HG02840 (cell line): Measurements from ENCODE around the gene PRR9.
"Not testable (repeated sequence)": the region's sequence is repeated elsewhere in the genome, so short reads cannot be mapped to it uniquely, and the experiment has no call there.

Experiments
- ATAC-seq: cut with Tn5 transposase; IDR thresholded peaks from one replicate; pipeline ENCODE4 v1.9.1; 2021; ENCODE audit warnings: mild to moderate bottlenecking, moderate library complexity, moderate number of reproducible peaks; ENCODE audit not compliant: unreplicated experiment, low FRiP score

Gene PRR9

DNA sequence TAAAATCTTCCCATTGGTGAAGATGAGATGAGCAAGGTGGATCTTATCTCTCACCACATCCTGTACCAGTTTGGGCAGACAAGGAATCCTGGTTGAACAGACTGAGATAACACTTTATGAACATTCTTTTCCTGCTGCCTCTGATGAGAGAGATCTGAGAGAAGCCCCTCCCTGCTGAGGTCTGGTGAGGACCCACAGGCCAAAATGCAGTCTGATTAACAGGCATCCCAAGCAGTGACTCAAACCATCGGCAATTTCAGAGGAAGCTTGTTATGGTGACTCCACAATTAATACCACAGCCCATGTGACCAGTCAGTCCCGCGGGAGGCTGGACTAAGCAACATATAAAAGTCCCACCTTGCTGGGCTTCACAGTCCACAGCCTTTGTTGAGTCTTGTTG lies at the start of gene PRR9:
PRR9 (plus strand) TSS at position 373 of the 400 bp plus-strand sequence. CDS start 561 bp downstream, outside the sequence.
- no peak for ATAC-seq

DNA sequence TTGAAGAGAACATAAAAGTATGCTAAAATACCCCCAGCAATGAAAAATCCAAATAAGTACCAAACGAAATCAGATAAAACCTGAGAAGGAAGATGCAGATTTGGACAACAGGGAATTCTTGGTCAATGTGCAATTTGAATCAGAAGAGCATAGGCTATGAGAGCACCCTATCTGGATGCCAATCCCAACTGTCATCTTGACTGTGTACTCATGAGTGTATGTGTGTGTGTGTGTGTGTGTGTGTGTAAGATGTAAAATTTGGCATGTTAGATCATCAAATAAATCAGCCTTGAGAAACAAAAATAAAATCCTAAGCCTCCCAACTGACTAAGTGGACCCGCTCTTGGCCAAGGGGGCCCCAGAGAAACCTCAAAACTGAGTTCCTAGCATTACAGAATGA lies 48.7 kb upstream of the PRR9 start:
- ATAC-seq: no peak

DNA sequence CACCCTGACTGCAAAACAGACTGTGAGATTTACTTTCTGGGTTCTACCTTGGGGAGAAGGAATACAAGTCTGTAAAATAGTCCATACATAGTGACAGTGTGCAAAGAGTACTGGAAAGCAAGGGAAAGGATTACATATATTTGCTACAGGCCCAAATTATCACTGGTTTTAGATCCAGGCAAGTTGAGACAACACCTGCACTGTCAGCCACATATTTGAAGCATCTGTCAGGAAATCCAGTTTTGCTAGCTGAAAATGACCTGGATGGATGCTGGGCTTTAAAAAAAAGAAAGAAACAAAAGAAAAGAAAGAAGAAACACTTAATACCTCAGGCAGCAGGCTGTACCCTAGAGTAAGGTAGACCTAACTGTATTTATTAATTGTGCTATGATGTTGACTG lies 42.8 kb upstream of the PRR9 start:
- no peak for ATAC-seq

DNA sequence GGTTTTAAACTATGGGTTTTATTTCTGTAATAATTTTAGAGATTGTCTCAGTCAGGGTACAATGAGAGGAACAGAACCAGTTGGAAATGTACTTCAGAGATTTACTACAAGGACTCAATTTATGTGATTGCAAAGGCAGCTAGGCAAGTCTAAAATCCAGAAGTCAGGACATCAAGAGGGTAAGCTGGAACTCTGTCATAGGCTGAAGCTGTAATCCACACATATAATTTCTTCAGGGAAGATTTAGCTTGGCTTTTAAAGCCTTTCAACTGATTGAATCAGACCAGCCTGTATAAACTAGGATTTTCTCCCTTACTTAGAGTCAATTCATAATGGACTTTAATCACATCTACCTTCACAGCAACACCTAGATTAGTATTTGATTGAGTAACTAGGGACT lies 38.5 kb upstream of the PRR9 start:
- ATAC-seq: no peak

DNA sequence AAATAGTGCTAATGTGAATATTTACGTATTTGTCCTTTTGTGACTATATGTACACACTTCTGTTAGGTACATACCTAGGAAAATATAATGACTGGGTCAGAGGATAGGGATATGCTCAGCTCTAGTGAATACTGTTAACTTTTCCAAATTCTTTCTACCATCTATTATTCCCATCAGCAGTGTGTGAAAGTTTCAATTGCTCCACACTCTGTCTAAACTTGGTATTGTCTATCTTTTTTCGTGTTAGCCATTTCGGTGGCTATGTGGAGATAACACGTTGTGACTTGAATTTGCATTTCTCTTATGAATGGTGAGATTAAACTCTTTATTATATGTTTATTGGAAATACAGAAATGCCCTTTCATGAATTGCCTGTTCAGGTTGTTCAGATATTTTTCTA lies 36.8 kb upstream of the PRR9 start:
- ATAC-seq: no peak

DNA sequence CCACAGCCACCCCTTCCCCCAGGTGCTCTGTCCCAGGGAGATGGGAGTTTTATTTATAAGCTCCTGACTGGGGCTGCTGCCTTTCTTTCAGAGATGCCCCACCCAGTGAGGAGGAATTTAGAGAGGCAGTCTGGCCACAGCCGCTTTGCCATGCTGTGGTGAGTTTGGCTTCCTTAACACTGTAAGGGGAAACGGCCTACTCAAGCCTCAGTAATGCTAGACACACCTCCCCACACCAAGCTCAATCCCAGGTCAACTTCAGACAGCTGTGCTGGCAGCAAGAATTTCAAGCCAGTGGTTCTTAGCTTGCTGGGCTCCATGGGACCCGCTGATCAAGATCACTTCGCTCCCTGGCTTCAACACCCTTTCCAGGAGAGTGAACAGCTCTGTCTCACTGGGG lies 29.1 kb upstream of the PRR9 start:
- not testable (repeated sequence) for ATAC-seq

GRCh38 chr1:153190373-153190772 lies 27.0 kb upstream of the PRR9 start:
- ATAC-seq: no peak

GRCh38 chr1:153192697-153193096 lies 24.7 kb upstream of the PRR9 start:
- no peak for ATAC-seq

- no peak for ATAC-seq
Observed at GRCh38 chr1:153194331-153195050, 22.9 kb upstream of the PRR9 start.

DNA sequence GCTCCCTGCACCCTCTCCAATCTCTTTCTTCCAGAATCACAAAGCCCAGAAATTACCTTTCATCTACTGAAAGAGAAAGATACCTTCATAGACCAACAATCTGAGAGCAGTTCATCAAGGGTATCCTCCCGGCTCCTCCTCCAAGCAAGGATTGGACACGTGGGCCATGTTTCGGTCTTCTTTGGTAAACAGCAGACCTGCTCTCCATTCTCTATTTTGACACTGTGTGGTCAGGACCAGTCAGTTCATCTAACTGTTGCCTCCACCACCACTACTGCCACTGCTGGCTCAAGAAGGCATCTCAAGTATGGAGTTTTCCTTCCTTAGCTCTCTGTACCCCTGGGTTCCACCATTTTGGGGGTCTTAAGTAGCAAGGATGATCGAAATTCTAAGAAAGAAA lies 22.2 kb upstream of the PRR9 start:
- no peak for ATAC-seq

GRCh38 chr1:153202006-153202405 lies 15.4 kb upstream of the PRR9 start:
- no peak for ATAC-seq

DNA sequence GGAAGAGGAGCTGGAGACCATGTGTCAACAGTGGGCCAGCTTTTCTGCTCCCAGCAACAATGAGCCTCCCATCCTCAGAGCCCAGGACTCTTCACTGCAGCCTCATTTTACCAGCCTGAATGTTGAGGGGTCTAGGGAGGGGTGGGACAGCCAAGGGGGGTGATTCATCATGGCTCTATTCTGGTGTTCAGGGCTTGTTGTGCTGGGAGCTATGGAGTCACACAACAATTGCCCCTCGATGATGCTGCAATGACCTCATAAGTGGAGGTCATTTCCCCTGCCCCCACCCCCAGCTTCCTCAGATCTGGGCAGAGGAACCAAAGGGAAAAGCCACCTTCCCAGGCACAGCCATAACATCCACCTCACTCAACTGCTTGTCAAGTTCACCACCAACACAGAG lies 14.3 kb upstream of the PRR9 start, which contains the start of gene LELP1:
LELP1 (plus strand) TSS at position 301 of the 400 bp plus-strand sequence. CDS start 1,278 bp downstream, outside the sequence.
- no peak for ATAC-seq

- no peak for ATAC-seq
Observed at GRCh38 chr1:153206631-153207030, 10.8 kb upstream of the PRR9 start.

DNA sequence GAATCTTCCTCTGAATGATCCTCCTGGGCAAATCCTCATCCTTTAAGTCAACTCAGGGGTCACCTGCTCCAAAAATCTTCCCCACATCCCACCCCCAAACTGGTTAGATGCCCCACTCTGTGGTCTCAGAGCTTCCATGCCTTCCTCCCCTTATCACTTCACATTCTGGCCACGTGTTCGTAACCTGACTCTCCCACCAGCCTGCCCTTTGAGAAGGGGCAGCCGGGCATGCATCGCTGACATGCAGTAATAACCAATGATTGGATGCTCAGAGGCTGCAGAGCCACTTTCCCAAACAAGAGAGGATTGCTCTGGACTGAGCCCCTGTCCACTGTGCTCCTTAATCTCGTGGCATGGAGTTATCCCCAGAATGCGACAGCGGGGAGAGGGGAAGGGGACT lies 7.2 kb upstream of the PRR9 start:
- no peak for ATAC-seq

- ATAC-seq: no peak
Observed at GRCh38 chr1:153212201-153212600, 5.2 kb upstream of the PRR9 start.

GRCh38 chr1:153213519-153213918 lies 3.9 kb upstream of the PRR9 start:
- no peak for ATAC-seq

DNA sequence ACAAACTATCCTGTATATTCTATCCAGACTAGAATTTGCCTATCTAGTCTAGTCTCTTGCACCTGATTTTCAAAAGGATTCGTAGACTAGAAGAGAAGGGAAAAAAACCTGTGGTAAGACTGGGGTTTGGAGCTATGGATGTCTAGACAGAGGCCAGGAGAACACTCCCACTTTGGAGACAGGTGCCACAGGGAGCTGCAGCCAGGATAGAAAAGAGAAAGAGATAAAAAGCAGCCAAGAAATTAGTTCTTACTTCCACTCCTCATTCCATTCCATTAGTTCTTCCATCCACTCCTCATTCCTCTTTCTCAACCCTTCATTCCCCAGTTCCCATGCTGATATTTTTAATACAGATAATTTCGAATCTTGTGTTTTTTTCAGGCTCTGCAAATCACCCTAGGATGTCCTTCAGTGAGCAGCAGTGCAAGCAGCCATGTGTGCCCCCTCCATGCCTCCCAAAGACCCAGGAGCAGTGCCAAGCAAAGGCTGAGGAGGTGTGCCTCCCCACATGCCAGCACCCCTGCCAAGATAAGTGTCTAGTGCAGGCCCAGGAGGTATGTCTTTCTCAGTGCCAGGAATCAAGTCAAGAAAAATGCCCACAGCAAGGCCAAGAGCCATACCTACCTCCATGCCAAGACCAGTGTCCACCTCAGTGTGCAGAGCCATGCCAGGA lies 496 bp downstream of the PRR9 start:
- no peak for ATAC-seq

DNA sequence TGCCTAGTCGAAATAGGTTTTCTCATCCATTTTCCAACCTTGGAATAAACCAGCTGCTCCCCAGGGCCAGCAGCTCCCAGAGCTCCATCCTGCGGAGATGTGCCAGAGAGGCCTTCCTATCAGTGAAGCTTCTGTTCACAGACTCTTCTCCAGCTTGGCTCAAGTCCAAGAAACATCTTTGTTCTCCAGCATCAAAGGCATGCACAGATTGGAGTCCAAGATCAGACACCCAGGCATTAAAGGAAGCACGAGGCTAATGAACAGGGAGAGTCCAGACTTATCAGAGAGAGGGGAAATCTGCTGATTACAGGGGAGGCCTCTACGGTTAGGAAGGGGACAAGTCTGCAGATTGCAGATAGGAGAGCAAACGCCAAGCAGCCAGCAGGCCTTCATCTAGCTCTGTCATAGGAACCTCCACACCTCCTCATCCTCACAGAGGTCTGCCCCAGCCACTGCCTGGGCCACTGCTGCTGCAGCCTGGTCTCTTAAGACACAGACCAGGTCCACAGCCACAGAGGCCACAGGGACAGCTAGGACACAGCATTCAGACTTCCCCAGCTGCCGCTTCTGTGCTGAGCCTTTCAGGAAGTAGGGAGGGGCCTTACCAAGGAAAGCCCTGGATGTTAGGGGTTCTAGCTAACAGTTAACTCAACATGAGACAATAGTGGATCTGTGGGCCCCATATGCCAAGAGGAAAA lies 3.4 kb downstream of the PRR9 start:
- no peak for ATAC-seq

GRCh38 chr1:153223040-153223891 lies 5.9 kb downstream of the PRR9 start:
- peak; percentile 55 for ATAC-seq

- no peak for ATAC-seq
Observed at GRCh38 chr1:153227810-153228209, 10.4 kb downstream of the PRR9 start.

DNA sequence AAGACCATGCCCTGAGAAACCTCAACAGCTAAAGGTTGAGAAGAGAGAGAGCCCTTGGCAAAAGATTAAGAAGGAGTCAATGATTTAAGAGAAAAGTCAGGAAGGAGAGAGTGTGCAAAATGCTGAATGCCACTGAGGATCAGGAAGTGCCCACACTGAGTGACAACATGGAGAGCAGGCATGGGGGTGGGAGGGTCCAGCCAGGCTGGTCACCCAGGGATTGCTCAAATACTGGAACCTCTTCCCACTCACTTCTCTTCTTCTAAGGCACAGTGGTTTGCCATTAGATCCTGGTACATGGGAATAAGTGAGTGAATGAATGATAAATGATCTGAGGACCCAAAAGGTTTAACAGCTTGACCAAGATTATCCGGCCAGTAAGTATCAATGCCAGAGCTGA lies 11.1 kb downstream of the PRR9 start:
- ATAC-seq: no peak
